Uterus (tissue), 2 donors: ENCODE data around the gene FGFR3.

Experiments
- CTCF ChIP-seq, 4 experiments: fragments of 200-600 bp in 2 of 4; fragments of 450-650 bp in 2 of 4; sonication (generic) in 2 of 4; IDR thresholded peaks; one replicate each; pipeline ENCODE4 v1.5.1; 2016 to 2019; ENCODE audit warnings: antibody characterized with exemption in 4 of 4, mild to moderate bottlenecking in 2 of 4, moderate library complexity in 1 of 4
- POLR2A ChIP-seq, 2 donors: fragments of 450-650 bp; IDR thresholded peaks; one replicate each; pipeline ENCODE4 v1.6.1; 2016; ENCODE audit warnings: antibody characterized with exemption in 2 of 2, mild to moderate bottlenecking in 1 of 2, moderate library complexity in 1 of 2

DNA sequence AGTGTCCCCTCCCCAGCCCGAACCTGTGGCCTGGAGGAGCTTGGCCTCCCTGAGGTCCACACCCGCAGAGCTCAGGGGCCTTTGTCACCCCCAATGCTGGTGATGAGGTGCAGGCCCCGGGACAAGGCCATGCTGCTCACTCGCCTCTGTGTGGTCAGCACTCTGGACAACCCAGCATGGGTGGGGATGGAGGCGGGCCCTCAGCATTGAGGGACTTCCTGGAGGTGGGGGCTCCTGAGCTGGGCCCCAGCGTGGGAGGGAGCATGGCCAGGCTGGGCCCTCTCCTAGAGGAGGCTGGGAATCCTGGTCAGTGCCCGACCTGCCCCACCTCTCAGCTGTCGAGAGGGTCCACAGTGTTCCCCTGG is 41.2 kb upstream of the FGFR3 start:
- no peak for TF ChIP-seq CTCF (IDR thresholded peaks at IDR 0.05)
- TF ChIP-seq POLR2A (IDR thresholded peaks at IDR 0.05): no peak
